Upper lobe of right lung (tissue), 1 donor: ENCODE data around the gene BCL7C. TPM values are rescaled to one million over a fixed set of nuclear protein-coding genes. Genes with fewer than 3 reads are reported as not detected.
A peak's percentile ranks its signal among the peaks of the same experiment; 100 is the strongest.

Experiments used
- ATAC-seq: fragments of 200-7000 bp; cut with Tn5 transposase; one replicate; pipeline ENCODE4 v1.9.1; 2020; ENCODE audit warnings: mild to moderate bottlenecking, moderate library complexity
- DNase-seq: peaks from one replicate; pipeline ENCODE4 v3.0.0-alpha.2; 2020
- H3K27ac ChIP-seq: fragments of 200-600 bp; one replicate; pipeline ENCODE4 v1.8.0; 2022
- H3K27me3 ChIP-seq: fragments of 200-600 bp; one replicate; pipeline ENCODE4 v1.8.0; 2022; ENCODE audit warnings: mild to moderate bottlenecking
- H3K36me3 ChIP-seq: fragments of 200-600 bp; one replicate; pipeline ENCODE4 v1.8.0; 2022
- H3K4me1 ChIP-seq: fragments of 200-600 bp; one replicate; pipeline ENCODE4 v1.8.0; 2022
- H3K4me3 ChIP-seq: fragments of 200-600 bp; one replicate; pipeline ENCODE4 v1.8.0; 2022; ENCODE audit warnings: mild to moderate bottlenecking
- H3K9me3 ChIP-seq: fragments of 200-600 bp; one replicate; pipeline ENCODE4 v1.8.0; 2022
- CTCF ChIP-seq: fragments of 200-600 bp; IDR thresholded peaks from one replicate; pipeline ENCODE4 v1.8.0; 2022; ENCODE audit warnings: antibody characterized with exemption
- intact Hi-C: fragments of 100-400 bp; cut with DNase I; formaldehyde crosslinking; loops from one replicate; pipeline ENCODE4 v1.11.0; 2022
- total RNA-seq: library from RNA; stranded (reverse); fragmentation: NEBNext Ultra II Directional; extraction: Animal tissue kit (Norgen Biotek cat#: 25700); gene quantifications from one replicate; pipeline ENCODE4 v1.2.1, GENCODE V29; 2021
- donor health status: DM: no; HTN: yes; CAD: no; lungs with severe emphysema.

Gene BCL7C
- total RNA-seq, 1 donor from 2014 or later, result 25.3 TPM

DNA sequence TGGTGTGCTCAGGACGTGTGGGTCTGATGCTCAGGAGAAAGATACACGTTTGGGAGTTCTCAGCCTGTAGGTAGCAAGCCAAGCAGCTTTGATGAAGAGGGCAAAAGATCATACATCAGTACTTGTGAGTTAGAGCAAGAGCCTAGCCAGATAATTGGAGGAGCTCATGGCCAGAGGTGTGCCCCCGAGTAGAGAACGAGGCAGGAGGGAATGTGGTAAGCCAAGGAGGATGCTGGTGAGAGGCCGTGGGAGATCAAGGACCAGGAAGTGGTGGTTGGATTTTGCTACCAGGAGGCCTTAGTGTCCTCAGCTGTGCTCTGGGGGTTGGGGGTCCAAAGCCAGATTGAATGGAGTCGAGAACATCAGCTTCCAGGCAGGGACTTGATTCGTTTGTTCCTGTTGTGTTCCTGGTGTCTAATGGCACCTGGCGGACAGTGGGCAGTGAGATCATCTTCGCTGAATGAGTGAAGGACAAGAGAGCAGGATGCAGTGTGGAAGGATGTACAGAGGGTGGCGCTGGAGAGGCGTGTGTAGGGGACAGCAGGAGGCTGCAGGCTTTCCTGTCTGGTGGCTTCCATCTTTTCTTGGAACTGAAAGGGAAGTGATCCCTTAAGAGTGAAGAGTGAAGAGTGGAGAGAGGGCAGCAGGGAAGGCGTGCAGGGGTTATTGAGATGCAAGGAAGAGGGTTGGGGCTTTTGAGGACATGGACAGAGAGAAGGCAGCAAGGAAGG, 41.1 kb upstream of the BCL7C start:
- ATAC-seq (peak; percentile 92), DNase-seq (no peak)
- H3K4me1 ChIP-seq, result peaks cover 7% of the 10 kb centered on the region
- no peaks in the 10 kb centered on the region for H3K27me3 ChIP-seq
- intact Hi-C loops, result no loop called here
- H3K9me3 ChIP-seq, result no peaks in the 10 kb centered on the region
- peaks cover 24% of the 10 kb centered on the region for H3K36me3 ChIP-seq
- no peak overlapping the region for H3K27ac ChIP-seq
- TF ChIP-seq CTCF, result peak; percentile 51
- H3K4me3 ChIP-seq, result no peak overlapping the region

DNA sequence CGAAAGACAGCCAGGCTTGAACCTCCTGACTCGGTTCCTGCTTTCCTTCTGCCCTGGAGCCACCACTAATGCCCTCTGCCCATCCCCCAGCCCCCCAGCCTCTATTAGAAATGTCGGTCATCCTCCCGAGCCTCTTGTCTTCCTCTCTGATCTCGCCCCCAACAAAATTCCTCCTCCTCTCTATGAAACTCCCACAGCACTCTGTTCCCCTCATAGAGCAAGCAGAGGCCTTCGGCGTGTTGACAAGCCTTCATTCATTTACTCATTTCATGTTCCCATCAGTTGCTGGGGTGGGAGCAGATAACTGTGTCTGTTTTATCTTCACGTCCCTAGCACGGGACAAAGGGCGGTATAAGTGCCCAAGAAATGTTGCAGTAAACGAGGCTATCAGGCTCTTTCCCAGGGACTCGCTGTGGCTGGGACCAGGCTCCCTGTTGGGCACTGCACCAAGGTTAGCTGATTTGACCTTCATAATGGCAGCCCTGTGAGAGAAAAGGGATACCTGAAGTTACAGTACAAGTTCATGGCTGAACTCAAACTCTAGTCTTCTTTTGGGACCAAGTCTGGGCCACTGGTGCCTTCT, 37.3 kb upstream of the BCL7C start:
- Histone ChIP-seq H3K27ac (no peak overlapping the region), H3K36me3 (peaks cover 25% of the 10 kb centered on the region), H3K9me3 (no peaks in the 10 kb centered on the region)

GRCh38 chr16:30930160-30930571, 36.3 kb upstream of the BCL7C start:
- intact Hi-C loops, result no loop called here
- ATAC-seq (no peak), DNase-seq (no peak)
- H3K36me3 ChIP-seq, result peaks cover 25% of the 10 kb centered on the region
- no peaks in the 10 kb centered on the region for H3K9me3 ChIP-seq
- H3K4me1 ChIP-seq, result no peaks in the 10 kb centered on the region
- no peak overlapping the region for H3K27ac ChIP-seq
- no peaks in the 10 kb centered on the region for H3K27me3 ChIP-seq
- TF ChIP-seq CTCF, result no peak
- H3K4me3 ChIP-seq, result no peak overlapping the region

More for the DNA sequence above, 37.3 kb upstream of the BCL7C start:
- no peaks in the 10 kb centered on the region for H3K4me1 ChIP-seq
- no peak overlapping the region for H3K4me3 ChIP-seq
- ATAC-seq, result no peak
- TF ChIP-seq CTCF, result no peak
- H3K27me3 ChIP-seq, result no peaks in the 10 kb centered on the region
- DNase-seq, result no peak
- intact Hi-C loops, result no loop called here

DNA sequence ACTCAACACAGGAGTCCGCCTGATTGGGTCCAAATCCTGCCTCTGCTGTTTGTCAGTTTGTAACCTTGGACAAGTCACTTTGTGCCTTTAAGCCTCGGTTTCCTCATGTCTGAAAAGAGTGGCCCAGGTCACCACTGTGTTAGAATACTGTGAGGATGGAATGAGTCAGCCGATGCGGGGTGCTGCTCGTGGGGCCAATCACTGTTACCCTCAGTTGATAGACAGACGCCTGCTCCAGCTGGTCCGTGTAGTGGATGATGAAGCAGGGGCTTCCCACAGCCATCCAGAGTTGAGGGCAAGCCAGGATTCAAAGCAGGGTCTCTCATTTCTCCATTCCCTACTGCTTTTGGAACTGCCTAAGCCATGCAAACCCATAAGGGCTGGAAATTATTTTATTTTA, 35.3 kb upstream of the BCL7C start:
- Histone ChIP-seq H3K4me1 (peaks cover 4% of the 10 kb centered on the region), H3K36me3 (peaks cover 25% of the 10 kb centered on the region), H3K9me3 (no peaks in the 10 kb centered on the region), H3K27ac (no peak overlapping the region), H3K4me3 (no peak overlapping the region), H3K27me3 (no peaks in the 10 kb centered on the region)
- intact Hi-C loops, result no loop called here
- DNase-seq, result no peak
- no peak for ATAC-seq
- TF ChIP-seq CTCF, result no peak

DNA sequence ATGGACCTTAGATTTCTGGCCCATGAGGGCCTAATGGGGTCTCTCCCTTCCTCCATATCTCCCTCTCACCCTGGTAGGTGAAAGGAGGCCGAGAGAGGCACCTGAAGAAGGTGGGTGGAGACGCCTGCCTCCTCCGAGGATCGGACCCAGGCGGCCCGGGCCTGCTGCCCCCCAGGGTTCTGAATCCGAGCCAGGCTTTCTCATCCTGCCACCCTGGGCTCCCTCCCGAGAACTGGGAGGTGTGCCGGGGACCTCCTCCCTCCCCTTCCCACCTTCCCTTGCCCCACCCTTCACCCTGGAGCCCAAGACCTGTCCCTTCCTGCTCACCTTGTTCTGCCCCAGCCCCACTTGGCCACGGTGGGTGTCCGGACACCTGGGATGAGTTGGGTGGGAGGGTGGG, 34.5 kb upstream of the BCL7C start:
- Histone ChIP-seq H3K27ac (no peak overlapping the region), H3K9me3 (no peaks in the 10 kb centered on the region), H3K4me3 (no peak overlapping the region), H3K27me3 (no peaks in the 10 kb centered on the region), H3K36me3 (peaks cover 25% of the 10 kb centered on the region), H3K4me1 (peaks cover 4% of the 10 kb centered on the region)
- TF ChIP-seq CTCF, result no peak
- intact Hi-C loops, result no loop called here
- DNase-seq, result no peak
- no peak for ATAC-seq
